Measurements from ENCODE around the gene ATXN10. TPM values are rescaled to one million over a fixed set of nuclear protein-coding genes. Genes with fewer than 3 reads are reported as not detected.

Gene ATXN10
- total RNA-seq, 4 donors from 2014 or later: 28.4 to 184 (median 66.3) TPM

- H3K36me3 ChIP-seq: no peaks in the 10 kb centered on the region
- H3K27me3 ChIP-seq: no peaks in the 10 kb centered on the region
- no peak overlapping the region for H3K27ac ChIP-seq
- H3K4me1 ChIP-seq: peaks cover 0 to 15% (median 7%) of the 10 kb centered on the region in 4 donors
- H3K9me3 ChIP-seq: no peaks in the 10 kb centered on the region
- H3K4me3 ChIP-seq: no peak overlapping the region
- no peak for DNase-seq
- no peak for TF ChIP-seq CTCF (IDR thresholded peaks at IDR 0.05)
- TF ChIP-seq POLR2A (IDR thresholded peaks at IDR 0.05): no peak
These were observed 30.6 kb upstream of the ATXN10 start for GRCh38 chr22:45640941-45641621.

- no peaks in the 10 kb centered on the region for H3K36me3 ChIP-seq
- no peak for DNase-seq
- H3K4me3 ChIP-seq: no peak overlapping the region
- H3K27ac ChIP-seq: no peak overlapping the region
- no peak for TF ChIP-seq POLR2A (IDR thresholded peaks at IDR 0.05)
- no peak for TF ChIP-seq CTCF (IDR thresholded peaks at IDR 0.05)
- no peaks in the 10 kb centered on the region for H3K27me3 ChIP-seq
- no peaks in the 10 kb centered on the region for H3K9me3 ChIP-seq
- H3K4me1 ChIP-seq: peaks cover 0 to 15% (median 7%) of the 10 kb centered on the region in 4 donors
These were observed 28.6 kb upstream of the ATXN10 start for GRCh38 chr22:45642986-45643385.

- Histone ChIP-seq H3K4me1 (peaks cover 0 to 8% (median 7%) of the 10 kb centered on the region in 4 donors), H3K9me3 (no peaks in the 10 kb centered on the region), H3K4me3 (no peak overlapping the region), H3K36me3 (no peaks in the 10 kb centered on the region), H3K27ac (no peak overlapping the region), H3K27me3 (no peaks in the 10 kb centered on the region)
- peak in 1 of 3 donors; percentile 38 for DNase-seq
- TF ChIP-seq POLR2A (IDR thresholded peaks at IDR 0.05): no peak
- no peak for TF ChIP-seq CTCF (IDR thresholded peaks at IDR 0.05)
These were observed 26.9 kb upstream of the ATXN10 start for GRCh38 chr22:45644714-45645113.

- Histone ChIP-seq H3K27ac (no peak overlapping the region), H3K4me1 (peaks cover 0 to 8% (median 7%) of the 10 kb centered on the region in 4 donors), H3K36me3 (no peaks in the 10 kb centered on the region), H3K4me3 (no peak overlapping the region), H3K9me3 (no peaks in the 10 kb centered on the region), H3K27me3 (no peaks in the 10 kb centered on the region)
- no peak for DNase-seq
- no peak for TF ChIP-seq POLR2A (IDR thresholded peaks at IDR 0.05)
- no peak for TF ChIP-seq CTCF (IDR thresholded peaks at IDR 0.05)
These were observed 26.5 kb upstream of the ATXN10 start for GRCh38 chr22:45645150-45645525.

GRCh38 chr22:45645526-45646414 lies 25.9 kb upstream of the ATXN10 start:
- Histone ChIP-seq H3K27me3 (no peaks in the 10 kb centered on the region), H3K9me3 (no peaks in the 10 kb centered on the region), H3K27ac (no peak overlapping the region), H3K4me1 (peaks cover 0 to 8% (median 7%) of the 10 kb centered on the region in 4 donors), H3K4me3 (peak overlapping the region in 2 of 4 donors; percentile 22 to 37), H3K36me3 (no peaks in the 10 kb centered on the region)
- peak; percentile 60 to 88 (median 84) for DNase-seq
- no peak for TF ChIP-seq POLR2A (IDR thresholded peaks at IDR 0.05)
- TF ChIP-seq CTCF (IDR thresholded peaks at IDR 0.05): peak; percentile 87 to 94 (median 92)
